Muscle of leg (tissue), 11 donors: ENCODE data around the gene ZC4H2. TPM values are rescaled to one million over a fixed set of nuclear protein-coding genes. Genes with fewer than 3 reads are reported as not detected.
"Not testable (repeated sequence)": the region's sequence is repeated elsewhere in the genome, so short reads cannot be mapped to it uniquely, and the experiment has no call there.

ENCODE experiments used
- DNase-seq: peaks from one replicate; pipeline ENCODE4 v3.0.0; 2013
- H3K27ac ChIP-seq: one replicate; pipeline ENCODE4 v1.5.1; 2013; ENCODE audit warnings: mild to moderate bottlenecking, low read length, control low read depth
- H3K27me3 ChIP-seq: one replicate; pipeline ENCODE4 v1.6.1; 2013; ENCODE audit warnings: low read length; ENCODE audit not compliant: control insufficient read depth, insufficient read depth
- H3K36me3 ChIP-seq: one replicate; pipeline ENCODE4 v1.6.1; 2013; ENCODE audit warnings: low read length; ENCODE audit not compliant: control insufficient read depth, insufficient read depth
- H3K4me1 ChIP-seq: one replicate; pipeline ENCODE4 v1.6.1; 2013; ENCODE audit warnings: low read length; ENCODE audit not compliant: control insufficient read depth, insufficient read depth
- H3K4me3 ChIP-seq: one replicate; pipeline ENCODE4 v1.5.1; 2013; ENCODE audit warnings: low read length, control low read depth
- H3K9me3 ChIP-seq: replicated peaks from 2 replicates; pipeline ENCODE4 v1.6.1; 2013; ENCODE audit warnings: low read depth, low read length; ENCODE audit not compliant: control insufficient read depth
- WGBS: methylation state at CpG from one replicate; pipeline ENCODE4 v1.1.5; 2013; ENCODE audit warnings: missing lambda C conversion rate; ENCODE audit not compliant: insufficient coverage; 5-methylcytosine and 5-hydroxymethylcytosine counted together
- polyA plus RNA-seq, 8 donors: library from polyadenylated mRNA; unstranded; fragments of 120-200 nt; gene quantifications; one replicate each; pipeline versions ENCODE4 v1.2.1 to v1.2.3, GENCODE V29; 2013; ENCODE audit warnings: inconsistent platforms in 1 of 8, low replicate concordance in 1 of 8; ENCODE audit not compliant: insufficient read length in 8 of 8, insufficient read depth in 1 of 8
- total RNA-seq: library from RNA; stranded (reverse); fragments of 120-200 nt; gene quantifications from one replicate; pipeline ENCODE4 v1.2.4, GENCODE V29; 2013

The ZC4H2 gene
- total and polyA plus RNA-seq, 9 donors, result 12.2 to 17.6 (median 14.6) TPM

GRCh38 chrX:64976673-64977040 lies 407 bp upstream of the ZC4H2 start:
- Histone ChIP-seq H3K36me3 (no peaks in the 10 kb centered on the region), H3K9me3 (no peaks in the 10 kb centered on the region), H3K27me3 (no peaks in the 10 kb centered on the region), H3K4me3 (peak overlapping the region; percentile 54), H3K4me1 (no peaks in the 10 kb centered on the region), H3K27ac (no peak overlapping the region)
- WGBS, result 29% methylated on average over 5 of the region's 11 CpGs
- no peak for DNase-seq

GRCh38 chrX:64975491-64975890 lies 759 bp downstream of the ZC4H2 start:
- Histone ChIP-seq H3K27me3 (no peaks in the 10 kb centered on the region), H3K4me3 (peak overlapping the region; percentile 54), H3K4me1 (no peaks in the 10 kb centered on the region), H3K27ac (peak overlapping the region; percentile 38), H3K9me3 (no peaks in the 10 kb centered on the region), H3K36me3 (no peaks in the 10 kb centered on the region)
- peak; percentile 40 for DNase-seq
- 16% methylated on average over 11 of the region's 24 CpGs for WGBS

GRCh38 chrX:64925480-64925879 lies 50.8 kb downstream of the ZC4H2 start:
- Histone ChIP-seq H3K9me3 (peaks cover 16% of the 10 kb centered on the region), H3K4me3 (no peak overlapping the region), H3K27ac (no peak overlapping the region), H3K4me1 (no peaks in the 10 kb centered on the region), H3K27me3 (no peaks in the 10 kb centered on the region), H3K36me3 (no peaks in the 10 kb centered on the region)
- DNase-seq, result no peak
- no CpG with 5 or more reads among the region's 1 CpG for WGBS

GRCh38 chrX:64908121-64908520 lies 68.1 kb downstream of the ZC4H2 start:
- Histone ChIP-seq H3K4me3 (no peak overlapping the region), H3K4me1 (no peaks in the 10 kb centered on the region), H3K27me3 (no peaks in the 10 kb centered on the region), H3K9me3 (peaks cover 5% of the 10 kb centered on the region), H3K27ac (no peak overlapping the region), H3K36me3 (no peaks in the 10 kb centered on the region)
- DNase-seq, result no peak
- 72% methylated on average over 5 of the region's 5 CpGs for WGBS

- 72% methylated on average over 9 of the region's 10 CpGs for WGBS
- H3K27me3 ChIP-seq, result no peaks in the 10 kb centered on the region
- DNase-seq, result no peak
- no peak overlapping the region for H3K4me3 ChIP-seq
- H3K36me3 ChIP-seq, result no peaks in the 10 kb centered on the region
- H3K4me1 ChIP-seq, result no peaks in the 10 kb centered on the region
- peaks cover 18% of the 10 kb centered on the region for H3K9me3 ChIP-seq
- no peak overlapping the region for H3K27ac ChIP-seq
These were observed 81.7 kb downstream of the ZC4H2 start for GRCh38 chrX:64894454-64895038.

- no peak overlapping the region for H3K4me3 ChIP-seq
- H3K27me3 ChIP-seq, result no peaks in the 10 kb centered on the region
- no peak overlapping the region for H3K27ac ChIP-seq
- no peak for DNase-seq
- no peaks in the 10 kb centered on the region for H3K36me3 ChIP-seq
- no peaks in the 10 kb centered on the region for H3K4me1 ChIP-seq
- peaks cover 2% of the 10 kb centered on the region for H3K9me3 ChIP-seq
These were observed 90.4 kb downstream of the ZC4H2 start for GRCh38 chrX:64885850-64886249.

- H3K27ac ChIP-seq, result not testable (repeated sequence)
These were observed 97.5 kb downstream of the ZC4H2 start for GRCh38 chrX:64878709-64879108.

GRCh38 chrX:64867217-64867616 lies 109.0 kb downstream of the ZC4H2 start:
- Histone ChIP-seq H3K4me1 (no peaks in the 10 kb centered on the region), H3K4me3 (no peak overlapping the region), H3K36me3 (no peaks in the 10 kb centered on the region), H3K9me3 (peaks cover 14% of the 10 kb centered on the region), H3K27me3 (no peaks in the 10 kb centered on the region), H3K27ac (no peak overlapping the region)
- no peak for DNase-seq

More at GRCh38 chrX:64878709-64879108, 97.5 kb downstream of the ZC4H2 start:
- not testable (repeated sequence) for H3K4me3 ChIP-seq, DNase-seq, H3K27me3 ChIP-seq, H3K36me3 ChIP-seq, H3K9me3 ChIP-seq, H3K4me1 ChIP-seq
- WGBS, result 87% methylated on average over 11 of the region's 12 CpGs

Other genes with a start within 250 kb of the ZC4H2 start
- gene ZC3H12B, start 58.4 kb upstream of the ZC4H2 start, total RNA-seq, result 2.1 TPM
- 1 to 10 TPM; 1.9 to 2.8 (median 2.5) TPM for gene ZC3H12B, start 58.4 kb upstream of the ZC4H2 start, polyA plus RNA-seq